Right hindlimb (tissue), 1 donor: ENCODE data around the gene RAPGEF4.

Experiments
- DNase-seq: peaks from one replicate; pipeline ENCODE4 v3.0.0-alpha.2; 2018

The RAPGEF4 gene

DNA sequence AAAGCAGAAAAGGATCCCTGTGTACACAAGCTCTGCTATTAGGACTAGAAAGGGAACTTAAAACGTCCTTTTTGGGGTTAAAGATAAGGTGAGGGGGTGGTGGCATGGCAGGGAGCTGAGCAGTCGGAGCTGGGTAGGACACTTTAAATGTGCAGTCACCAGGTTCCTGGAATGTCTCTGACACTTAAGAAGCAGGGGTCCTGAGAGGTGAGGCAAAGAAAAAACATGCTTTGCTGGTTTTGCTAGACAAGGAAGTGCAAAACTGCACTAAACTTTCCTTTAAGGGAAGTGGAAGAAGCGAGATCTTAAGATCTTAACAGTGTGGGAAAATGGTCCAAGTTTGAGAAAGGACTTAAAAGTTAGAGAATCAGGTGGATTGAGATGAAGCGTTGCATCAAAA, 240.5 kb downstream of the RAPGEF4 start:
- DNase-seq: no peak

DNA sequence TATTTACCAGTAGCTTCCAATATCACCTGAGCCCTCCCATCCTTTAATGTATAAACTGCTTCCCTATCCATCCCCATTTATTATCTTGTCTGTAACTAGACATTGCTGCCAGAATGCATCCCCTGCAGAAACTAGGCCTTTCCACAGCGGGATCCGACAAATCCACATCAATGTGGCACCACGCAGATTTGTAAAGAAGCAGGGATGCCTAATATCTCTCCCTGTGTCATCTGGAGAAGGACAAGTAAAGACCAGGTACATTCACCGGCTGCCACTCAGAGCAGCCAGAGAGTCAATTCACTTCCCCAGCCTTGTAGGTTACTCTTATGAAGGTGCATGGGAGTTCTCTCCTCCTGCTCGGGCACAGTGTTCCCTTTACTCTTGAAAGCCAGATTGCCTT, 241.2 kb downstream of the RAPGEF4 start:
- DNase-seq: no peak

- no peak for DNase-seq
These were observed 241.8 kb downstream of the RAPGEF4 start for GRCh38 chr2:172977270-172978062.

- no peak for DNase-seq
These were observed 242.4 kb downstream of the RAPGEF4 start for GRCh38 chr2:172978063-172978383.

DNA sequence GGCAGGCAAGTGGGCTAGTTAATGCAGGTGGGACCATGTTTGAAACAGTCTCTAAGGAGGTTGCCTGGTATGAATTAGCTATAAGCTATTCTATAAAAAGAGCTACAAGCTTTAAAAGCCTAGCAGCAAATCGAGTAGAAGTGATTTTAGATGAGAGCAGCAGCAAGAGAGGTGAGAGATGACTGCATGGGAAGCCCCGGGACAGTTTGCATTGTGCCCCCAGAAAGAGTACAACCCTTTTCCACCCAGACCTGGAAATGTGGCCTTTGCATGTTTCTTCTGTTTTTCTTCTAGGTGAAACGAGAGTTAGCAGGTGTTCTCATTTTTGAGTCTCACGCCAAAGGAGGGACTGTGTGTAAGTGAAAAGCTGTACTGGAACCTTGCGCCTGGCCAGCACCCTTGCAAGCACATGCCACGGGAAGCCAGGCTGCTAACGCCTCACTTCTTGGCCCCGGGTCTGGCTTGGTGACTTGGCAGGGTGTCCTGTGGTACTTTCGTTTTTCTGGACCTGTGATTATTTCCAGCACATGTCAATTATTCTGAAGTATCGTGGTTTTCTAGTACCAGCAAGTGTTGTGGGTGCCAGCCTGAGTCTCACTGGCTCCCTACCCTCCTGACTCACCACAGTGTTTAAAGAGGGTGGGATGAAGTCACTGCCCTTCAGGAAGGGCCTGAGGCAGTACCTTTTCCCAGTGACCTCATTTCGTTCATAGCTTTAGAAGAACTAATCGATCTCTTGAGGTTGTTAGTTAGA, 249.7 kb downstream of the RAPGEF4 start:
- peak; percentile 36 for DNase-seq

GRCh38 chr2:172986040-172986439, 250.4 kb downstream of the RAPGEF4 start:
- no peak for DNase-seq

DNA sequence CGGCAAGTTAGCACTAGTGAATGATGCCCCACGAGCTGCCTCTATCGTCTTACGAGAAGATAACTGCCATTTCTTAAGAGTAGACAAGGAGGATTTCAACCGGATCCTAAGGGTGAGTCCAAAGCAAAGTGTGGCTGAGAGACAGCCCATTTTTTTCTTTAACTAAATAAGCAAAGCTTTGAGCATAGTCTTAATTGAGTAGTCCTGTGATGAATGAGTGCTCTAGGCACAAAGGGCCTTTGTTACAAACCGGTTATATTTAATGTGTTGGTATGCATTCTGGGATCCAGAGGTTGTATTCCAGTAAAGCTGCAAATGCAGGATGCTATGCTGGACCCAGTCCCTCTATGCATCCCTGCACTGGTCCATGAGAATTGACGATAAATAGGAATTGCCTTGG, 253.1 kb downstream of the RAPGEF4 start:
- no peak for DNase-seq

GRCh38 chr2:172991031-172991430, 255.4 kb downstream of the RAPGEF4 start:
- no peak for DNase-seq

DNA sequence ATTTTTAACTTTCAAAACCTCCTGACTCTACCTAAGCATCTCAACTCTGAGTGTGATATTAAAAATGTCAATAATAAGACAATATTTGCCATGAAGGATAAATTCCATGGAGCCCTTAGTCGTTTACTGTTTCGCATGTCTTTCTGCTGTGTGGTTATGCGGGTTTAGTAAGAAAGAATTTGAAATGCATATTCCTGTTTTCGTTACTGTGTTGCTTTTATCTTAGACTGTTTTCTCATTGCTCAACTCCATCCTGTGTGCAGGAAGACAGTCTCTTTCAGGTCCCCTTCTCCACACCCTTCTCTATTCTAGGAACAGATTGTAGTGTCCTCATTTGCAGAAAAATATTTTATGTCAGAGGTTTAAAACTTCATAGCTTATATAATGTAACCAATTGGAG, 257.5 kb downstream of the RAPGEF4 start:
- DNase-seq: no peak

DNA sequence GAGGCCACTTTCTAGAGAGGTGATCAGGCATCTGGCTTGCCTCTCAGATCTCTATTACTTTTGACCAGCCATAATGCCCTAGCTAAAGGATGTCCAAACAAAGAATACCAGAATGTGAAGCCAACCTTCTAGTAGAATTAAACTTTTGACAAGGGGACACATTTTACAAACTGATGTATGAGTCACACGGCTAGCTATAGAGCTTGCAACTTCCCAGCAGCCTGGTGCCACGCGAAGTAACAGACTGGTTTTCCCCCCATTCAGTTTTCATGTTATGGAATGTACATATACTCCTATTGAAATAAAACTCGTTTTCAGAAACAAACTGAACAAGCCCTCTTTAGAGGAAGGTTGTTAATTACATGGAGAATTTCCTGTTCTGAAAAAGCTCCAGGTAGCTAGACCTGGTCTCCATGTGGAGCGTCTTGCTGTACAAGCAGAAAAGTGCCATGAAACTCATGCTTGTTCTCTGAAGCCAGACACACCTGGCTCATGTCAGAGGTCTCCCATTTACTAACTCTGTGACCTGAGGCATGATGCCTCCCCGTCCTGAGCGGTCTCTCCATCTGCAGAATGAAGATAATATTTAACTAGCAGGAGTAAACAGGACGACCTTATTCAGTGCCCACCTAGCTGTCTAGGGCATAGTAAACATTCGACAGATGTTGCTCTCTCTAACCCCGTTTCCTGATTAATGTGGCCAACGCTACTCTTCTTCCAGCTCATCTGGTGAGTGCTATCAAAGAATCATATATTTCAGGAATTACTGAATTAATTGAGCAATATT, 258.5 kb downstream of the RAPGEF4 start:
- no peak for DNase-seq

- no peak for DNase-seq
These were observed 259.2 kb downstream of the RAPGEF4 start for GRCh38 chr2:172994864-172995263.

DNA sequence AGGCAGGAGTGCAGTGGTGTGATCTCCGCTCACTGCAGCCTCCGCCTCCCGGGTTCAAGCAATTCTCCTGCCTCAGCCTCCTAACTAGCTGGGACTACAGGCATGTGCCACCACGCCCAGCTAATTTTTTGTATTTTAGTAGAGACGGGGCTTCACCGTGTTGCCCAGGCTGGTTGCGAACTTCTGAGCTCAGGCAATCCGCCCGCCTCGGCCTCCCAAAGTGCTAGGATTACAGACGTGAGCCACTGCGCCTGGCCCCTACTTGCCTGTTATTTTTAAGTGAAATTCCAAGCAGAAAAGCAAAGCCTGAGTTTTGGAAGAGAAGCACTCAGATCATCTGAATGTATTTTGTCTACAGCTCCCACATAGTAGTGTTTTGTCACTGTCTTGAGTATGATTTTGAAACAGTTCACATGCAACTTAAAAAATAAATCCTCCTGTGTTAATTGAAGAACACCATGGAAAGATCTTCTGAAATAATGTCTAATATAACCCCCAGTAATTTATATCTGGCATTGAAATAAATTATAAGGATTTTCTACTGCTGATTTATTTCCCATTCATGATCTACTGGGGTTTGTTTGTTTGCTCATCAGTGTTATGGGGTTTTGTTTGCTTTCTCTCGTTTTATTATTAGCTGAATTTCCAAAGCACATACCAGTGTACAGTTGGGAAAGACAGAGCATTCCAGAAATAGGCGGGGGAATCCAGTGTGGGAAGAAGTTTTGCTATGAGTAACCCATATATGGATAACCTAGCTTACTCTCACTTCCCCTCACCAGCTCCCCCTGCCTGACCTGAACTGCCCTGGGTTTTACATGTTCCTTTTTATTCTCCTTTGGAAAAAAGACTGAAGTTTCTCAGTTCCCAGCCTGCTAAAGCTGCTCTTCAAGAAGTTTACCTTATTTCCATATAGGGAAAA, 259.9 kb downstream of the RAPGEF4 start:
- DNase-seq: peak; percentile 73

DNA sequence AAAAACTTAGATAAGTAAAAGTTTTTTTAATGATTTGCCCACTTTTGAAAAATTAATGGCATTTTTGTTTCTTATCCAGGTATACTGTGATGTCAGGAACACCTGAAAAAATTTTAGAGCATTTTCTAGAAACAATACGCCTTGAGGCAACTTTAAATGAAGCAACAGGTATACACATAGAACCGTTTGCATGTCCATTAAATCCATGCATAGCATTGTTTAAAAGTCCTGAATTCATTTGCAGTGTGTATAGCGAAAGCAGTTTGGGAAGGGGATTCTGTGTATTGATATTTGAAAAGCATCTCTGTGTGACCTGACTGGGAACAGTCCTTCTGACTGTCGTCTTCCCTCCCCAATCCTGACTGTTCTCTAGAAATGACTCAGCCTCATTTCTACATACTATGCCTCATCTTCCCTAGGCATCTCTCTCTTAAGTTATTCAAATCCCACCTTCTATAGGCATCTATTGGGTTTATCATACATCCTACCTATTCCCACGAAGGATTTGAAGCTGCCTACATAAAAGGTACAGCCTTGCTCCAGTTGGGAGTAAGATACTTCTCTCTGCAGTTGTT, 260.8 kb downstream of the RAPGEF4 start:
- DNase-seq: no peak

DNA sequence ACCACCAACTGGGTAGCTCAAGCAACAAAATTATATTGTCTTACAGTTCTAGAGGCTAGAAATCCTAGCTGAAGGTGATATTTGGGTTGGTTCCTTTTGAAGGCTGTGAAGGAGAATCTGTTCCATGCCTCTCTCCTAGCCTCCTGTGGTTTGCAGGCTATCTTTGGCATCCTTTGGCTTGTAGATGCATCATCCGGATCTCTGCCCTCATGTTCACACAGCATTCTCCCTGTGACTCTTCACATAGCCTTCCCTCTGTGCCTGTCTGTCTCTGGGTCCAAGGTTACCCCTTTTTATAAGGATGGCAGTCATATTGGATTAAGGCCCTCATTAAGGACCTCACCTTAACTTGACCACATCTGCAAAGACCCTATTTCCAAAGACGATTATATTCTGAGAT, 261.4 kb downstream of the RAPGEF4 start:
- no peak for DNase-seq

DNA sequence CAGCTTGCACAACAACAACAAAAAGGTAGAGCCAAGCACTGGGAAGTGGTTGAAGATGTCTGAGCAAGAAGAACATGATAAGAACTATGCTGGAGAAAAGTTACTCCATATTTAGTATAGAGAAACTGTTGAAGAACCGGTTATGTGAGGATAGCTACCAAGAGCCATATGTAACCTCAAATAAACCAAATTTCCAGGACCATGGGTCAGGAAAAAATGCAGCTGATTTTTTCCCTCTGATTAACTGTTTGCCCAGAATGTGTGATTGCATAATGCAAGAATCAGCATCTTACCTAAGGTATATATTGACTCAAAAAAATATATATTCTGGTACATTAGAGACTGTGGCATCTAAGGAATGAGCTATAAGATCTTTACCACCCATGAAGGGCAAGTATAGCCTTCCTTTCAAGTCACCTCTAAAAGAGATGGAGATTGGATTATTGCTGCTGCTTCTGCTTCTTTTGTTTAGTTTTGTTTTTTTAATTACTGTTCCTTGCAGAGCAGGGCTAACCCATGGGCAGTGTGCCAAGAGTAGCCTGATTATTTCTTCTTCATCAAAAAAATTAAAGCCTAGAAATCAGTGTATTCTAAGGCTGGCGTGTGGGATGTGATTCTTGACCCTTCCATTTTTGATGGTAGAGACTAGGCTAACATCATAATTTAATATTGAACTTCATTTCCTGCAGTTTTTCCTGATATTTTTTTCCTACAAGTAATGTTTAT, 263.1 kb downstream of the RAPGEF4 start:
- no peak for DNase-seq

DNA sequence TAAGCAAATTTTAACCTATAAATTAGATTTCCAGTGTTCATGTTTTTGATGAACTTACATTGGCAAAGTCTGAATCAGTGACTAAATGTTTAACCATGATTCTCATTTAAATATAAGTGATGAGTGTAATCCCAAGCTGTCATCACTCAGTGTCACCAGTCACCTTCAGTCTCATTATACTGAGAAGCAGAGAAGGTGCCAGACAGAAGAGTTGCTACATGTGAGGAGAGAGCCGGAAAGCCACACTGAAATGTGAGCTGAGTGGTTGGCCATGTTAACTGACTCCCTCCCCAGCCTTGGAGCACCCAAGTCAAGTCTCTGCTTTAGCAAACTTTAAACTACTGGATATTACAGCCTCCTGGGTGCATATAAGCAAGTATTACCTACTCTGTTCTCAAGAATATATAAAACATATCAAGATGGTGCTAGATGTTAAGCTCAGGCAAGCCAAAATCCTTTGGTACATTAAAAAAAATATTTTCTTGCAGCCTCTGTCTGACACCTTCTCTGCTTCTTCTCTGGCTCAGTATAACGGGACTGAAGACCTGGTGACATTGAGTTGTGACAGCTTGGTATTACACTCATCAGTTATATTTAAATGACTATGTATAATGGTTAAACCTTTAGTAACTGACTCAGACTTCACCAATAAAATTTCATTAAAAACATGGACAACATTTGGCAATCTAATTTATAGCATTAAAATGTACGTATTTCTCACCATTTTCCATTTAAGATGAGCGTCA, 264.2 kb downstream of the RAPGEF4 start:
- DNase-seq: no peak

DNA sequence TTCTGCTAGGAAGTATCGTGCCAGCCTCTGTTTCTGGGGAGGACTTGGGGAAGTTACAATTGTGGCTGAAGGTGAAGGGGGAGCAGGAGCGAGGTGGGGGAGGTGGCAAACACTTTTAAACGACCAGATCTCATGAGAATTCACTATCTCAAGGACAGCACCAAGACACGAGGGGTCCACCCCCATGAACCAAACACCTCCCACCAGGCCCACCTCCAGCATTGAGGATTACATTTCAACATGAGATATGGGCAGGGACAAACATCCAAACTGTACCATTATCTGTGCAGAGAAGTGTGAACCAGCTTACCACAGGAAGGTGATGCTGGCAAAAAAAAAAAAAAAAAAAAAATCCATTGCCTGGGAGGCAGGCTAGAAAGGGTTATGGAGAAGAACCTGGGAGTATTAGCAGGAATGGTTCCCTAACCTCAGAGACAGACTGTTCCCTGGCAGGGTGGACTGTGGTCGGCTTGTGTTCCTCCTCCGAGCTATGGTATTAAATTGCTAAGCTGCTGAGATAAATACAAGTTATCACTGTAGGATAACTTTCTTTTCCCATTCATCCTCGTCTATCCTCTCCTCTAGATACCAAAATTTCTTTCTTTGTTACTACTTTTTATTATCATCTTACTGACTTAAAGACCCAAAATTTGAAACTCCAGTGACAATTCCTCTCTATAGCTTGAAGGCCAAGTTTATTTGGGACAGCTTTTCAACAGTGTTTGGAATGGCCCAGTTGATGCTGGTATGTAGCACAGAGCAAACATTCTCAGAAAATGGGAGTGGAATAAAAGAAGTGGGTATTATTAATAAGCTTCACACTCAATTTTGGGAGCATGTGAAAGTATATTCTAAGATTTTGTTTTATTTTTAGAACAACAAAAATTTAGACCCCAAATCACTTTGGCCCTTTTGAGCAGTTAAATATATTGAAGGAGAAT, 266.3 kb downstream of the RAPGEF4 start:
- DNase-seq: no peak

DNA sequence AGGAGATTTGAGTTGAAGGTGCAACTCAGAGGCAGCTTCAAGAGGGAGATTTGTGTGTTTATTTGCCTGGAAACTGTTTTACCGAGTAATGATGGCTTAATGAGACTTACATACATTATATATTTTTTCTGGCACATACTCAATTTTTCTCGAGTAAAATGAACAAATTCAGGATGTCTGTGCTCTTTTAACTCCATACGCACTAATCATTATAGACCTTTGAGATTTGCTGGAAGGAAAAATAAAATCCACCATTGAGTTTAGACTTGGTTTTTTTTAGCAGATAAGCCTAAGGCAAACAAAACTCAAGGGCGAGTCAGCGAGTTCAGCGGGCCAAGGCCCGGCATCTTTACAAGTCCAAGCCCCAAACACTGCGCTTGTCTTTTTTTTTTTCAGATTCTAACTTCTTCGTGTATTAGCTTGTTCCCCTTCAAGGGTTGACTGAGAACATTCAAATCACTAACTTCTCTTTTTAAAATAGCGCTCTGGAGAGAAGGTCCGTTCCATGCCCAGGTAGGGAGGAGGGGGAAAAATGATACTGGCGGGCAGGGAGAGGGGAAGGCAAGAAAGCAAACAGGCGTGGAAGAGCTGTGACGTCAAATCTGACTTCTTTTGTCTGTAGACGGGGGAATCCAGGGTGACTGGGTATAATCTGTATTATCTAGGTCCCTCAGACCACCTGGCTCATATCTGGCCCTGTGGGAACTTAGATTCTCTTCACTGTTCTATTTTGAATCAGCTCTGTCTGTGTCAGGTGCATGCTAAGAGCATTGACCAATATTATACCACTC, 267.3 kb downstream of the RAPGEF4 start:
- no peak for DNase-seq

- no peak for DNase-seq
These were observed 273.1 kb downstream of the RAPGEF4 start for GRCh38 chr2:173008786-173009185.
